HPDE6-E6E7 (cell line): ENCODE measurements around the gene LHX4.
A peak's percentile ranks its signal among the peaks of the same experiment; 100 is the strongest.

ENCODE experiments used
- DNase-seq: peaks from one replicate; pipeline ENCODE4 v3.0.0; 2011; ENCODE audit warnings: missing footprints; ENCODE audit errors: extremely low spot score

The LHX4 gene

GRCh38 chr1:180243517-180244221 is 13.6 kb downstream of the LHX4 start:
- DNase-seq, result no peak

- DNase-seq, result no peak
Observed at GRCh38 chr1:180244840-180245239, 14.8 kb downstream of the LHX4 start.

- no peak for DNase-seq
Observed at GRCh38 chr1:180246579-180246978, 16.5 kb downstream of the LHX4 start.

- DNase-seq, result no peak
Observed at GRCh38 chr1:180247061-180247460, 17.0 kb downstream of the LHX4 start.

GRCh38 chr1:180247580-180247979 is 17.5 kb downstream of the LHX4 start:
- no peak for DNase-seq

GRCh38 chr1:180248176-180248575 is 18.1 kb downstream of the LHX4 start:
- no peak for DNase-seq

GRCh38 chr1:180248731-180249681 is 18.9 kb downstream of the LHX4 start:
- DNase-seq, result no peak

- no peak for DNase-seq
Observed at GRCh38 chr1:180249725-180250498, 19.8 kb downstream of the LHX4 start.

- no peak for DNase-seq
Observed at GRCh38 chr1:180250499-180250770, 20.4 kb downstream of the LHX4 start.

- DNase-seq, result no peak
Observed at GRCh38 chr1:180250883-180251509, 20.9 kb downstream of the LHX4 start.

- no peak for DNase-seq
Observed at GRCh38 chr1:180251526-180252305, 21.7 kb downstream of the LHX4 start.

- peak; percentile 60 for DNase-seq
Observed at GRCh38 chr1:180252638-180253536, 22.8 kb downstream of the LHX4 start.

GRCh38 chr1:180253585-180254495 is 23.8 kb downstream of the LHX4 start:
- no peak for DNase-seq

GRCh38 chr1:180254496-180254819 is 24.4 kb downstream of the LHX4 start:
- DNase-seq, result no peak

GRCh38 chr1:180254854-180255253 is 24.8 kb downstream of the LHX4 start:
- DNase-seq, result no peak

GRCh38 chr1:180255536-180256340 is 25.7 kb downstream of the LHX4 start:
- DNase-seq, result no peak

- no peak for DNase-seq
Observed at GRCh38 chr1:180256341-180257027, 26.4 kb downstream of the LHX4 start.

- DNase-seq, result no peak
Observed at GRCh38 chr1:180257028-180257386, 26.9 kb downstream of the LHX4 start.
